ENCODE results near the gene GPN2.

DNA sequence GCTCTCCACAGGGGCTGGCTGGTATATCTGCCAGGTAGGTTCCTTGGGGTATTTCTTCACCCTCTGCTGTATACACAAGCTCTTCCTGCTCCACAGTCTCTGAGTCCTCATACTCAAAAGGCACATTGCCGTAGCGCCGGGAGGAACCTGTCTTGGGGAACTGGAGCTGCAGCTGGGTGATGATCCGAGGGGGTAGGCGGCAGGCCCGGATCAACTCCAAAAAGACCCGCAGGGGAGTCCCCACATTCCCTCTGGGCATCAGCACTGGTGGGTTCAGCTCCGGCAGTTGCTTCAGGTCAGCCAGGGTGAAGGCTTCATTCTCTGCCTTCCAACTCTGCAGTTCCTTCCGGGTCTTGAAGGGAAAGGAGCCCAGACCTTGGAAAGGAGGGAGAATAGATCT, 7.3 kb upstream of the GPN2 start:
- TF ChIP-seq KDM1A (IDR thresholded peaks at IDR 0.05): no peak
- no peak for TF ChIP-seq NONO (IDR thresholded peaks at IDR 0.05; ENCODE audit: low read depth in 2 of 2, low read length in 1 of 2)
- TF ChIP-seq POLR2AphosphoS5 (IDR thresholded peaks at IDR 0.05; ENCODE audit: control insufficient read depth, insufficient read depth, low read depth, low read length): no peak
- TF ChIP-seq ARID4B (CRISPR knock-in tag; IDR thresholded peaks at IDR 0.05): no peak
- no peak for TF ChIP-seq ZSCAN29 (IDR thresholded peaks at IDR 0.05)
- no peak for TF ChIP-seq POLR2A (conservative IDR thresholded peaks at IDR 0.05)
- no peak for TF ChIP-seq POLR2AphosphoS2 (IDR thresholded peaks at IDR 0.05; ENCODE audit: low read length)
- TF ChIP-seq, protein P1, sequence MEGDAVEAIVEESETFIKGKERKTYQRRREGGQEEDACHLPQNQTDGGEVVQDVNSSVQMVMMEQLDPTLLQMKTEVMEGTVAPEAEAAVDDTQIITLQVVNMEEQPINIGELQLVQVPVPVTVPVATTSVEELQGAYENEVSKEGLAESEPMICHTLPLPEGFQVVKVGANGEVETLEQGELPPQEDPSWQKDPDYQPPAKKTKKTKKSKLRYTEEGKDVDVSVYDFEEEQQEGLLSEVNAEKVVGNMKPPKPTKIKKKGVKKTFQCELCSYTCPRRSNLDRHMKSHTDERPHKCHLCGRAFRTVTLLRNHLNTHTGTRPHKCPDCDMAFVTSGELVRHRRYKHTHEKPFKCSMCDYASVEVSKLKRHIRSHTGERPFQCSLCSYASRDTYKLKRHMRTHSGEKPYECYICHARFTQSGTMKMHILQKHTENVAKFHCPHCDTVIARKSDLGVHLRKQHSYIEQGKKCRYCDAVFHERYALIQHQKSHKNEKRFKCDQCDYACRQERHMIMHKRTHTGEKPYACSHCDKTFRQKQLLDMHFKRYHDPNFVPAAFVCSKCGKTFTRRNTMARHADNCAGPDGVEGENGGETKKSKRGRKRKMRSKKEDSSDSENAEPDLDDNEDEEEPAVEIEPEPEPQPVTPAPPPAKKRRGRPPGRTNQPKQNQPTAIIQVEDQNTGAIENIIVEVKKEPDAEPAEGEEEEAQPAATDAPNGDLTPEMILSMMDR (IDR thresholded peaks at IDR 0.05 in 2 of 3, conservative IDR thresholded peaks at IDR 0.05 in 1 of 3; ENCODE audit: insufficient read depth in 2 of 3, low read depth in 1 of 3, low read length in 3 of 3): no peak
- TF ChIP-seq, protein P2, sequence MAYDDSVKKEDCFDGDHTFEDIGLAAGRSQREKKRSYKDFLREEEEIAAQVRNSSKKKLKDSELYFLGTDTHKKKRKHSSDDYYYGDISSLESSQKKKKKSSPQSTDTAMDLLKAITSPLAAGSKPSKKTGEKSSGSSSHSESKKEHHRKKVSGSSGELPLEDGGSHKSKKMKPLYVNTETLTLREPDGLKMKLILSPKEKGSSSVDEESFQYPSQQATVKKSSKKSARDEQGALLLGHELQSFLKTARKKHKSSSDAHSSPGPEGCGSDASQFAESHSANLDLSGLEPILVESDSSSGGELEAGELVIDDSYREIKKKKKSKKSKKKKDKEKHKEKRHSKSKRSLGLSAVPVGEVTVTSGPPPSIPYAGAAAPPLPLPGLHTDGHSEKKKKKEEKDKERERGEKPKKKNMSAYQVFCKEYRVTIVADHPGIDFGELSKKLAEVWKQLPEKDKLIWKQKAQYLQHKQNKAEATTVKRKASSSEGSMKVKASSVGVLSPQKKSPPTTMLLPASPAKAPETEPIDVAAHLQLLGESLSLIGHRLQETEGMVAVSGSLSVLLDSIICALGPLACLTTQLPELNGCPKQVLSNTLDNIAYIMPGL (CRISPR knock-in tag; IDR thresholded peaks at IDR 0.05): no peak
- no peak for TF ChIP-seq PHF21A (IDR thresholded peaks at IDR 0.05; ENCODE audit: borderline replicate concordance, low read depth)
- no peak for TF ChIP-seq HCFC1 (IDR thresholded peaks at IDR 0.05; ENCODE audit: low read depth, low read length)
- TF ChIP-seq ZNF311 (CRISPR knock-in tag; IDR thresholded peaks at IDR 0.05): no peak

Data from K562 (cell line).